Peyer's patch (tissue), 4 donors: ENCODE measurements around the gene LGI2. TPM values are rescaled to one million over a fixed set of nuclear protein-coding genes. Genes with fewer than 3 reads are reported as not detected.

Source experiments
- DNase-seq, 3 donors: peaks; one replicate each; pipeline ENCODE4 v3.0.0-alpha.2; 2017 to 2019
- H3K27ac ChIP-seq, 4 donors: fragments of 200-600 bp; sonication (generic); one replicate each; pipeline ENCODE4 v1.5.1; 2016 to 2019
- H3K27me3 ChIP-seq, 2 donors: fragments of 200-600 bp; sonication (generic); one replicate each; pipeline ENCODE4 v1.5.1; 2019
- H3K36me3 ChIP-seq, 3 donors: fragments of 200-600 bp; sonication (generic); one replicate each; pipeline ENCODE4 v1.5.1; 2016 to 2019
- H3K4me1 ChIP-seq, 4 donors: fragments of 200-600 bp; sonication (generic); one replicate each; pipeline ENCODE4 v1.5.1; 2016 to 2019
- H3K4me3 ChIP-seq, 4 donors: fragments of 200-600 bp; sonication (generic); 1 replicate in 3 of 4; 2 replicates in 1 of 4; pipeline ENCODE4 v1.5.1; 2016 to 2019; ENCODE audit warnings: mild to moderate bottlenecking in 1 of 4
- H3K9me3 ChIP-seq, 4 donors: fragments of 200-600 bp; sonication (generic); one replicate each; pipeline ENCODE4 v1.5.1; 2016 to 2019; ENCODE audit warnings: mild to moderate bottlenecking in 1 of 4
- POLR2A ChIP-seq, 2 donors: fragments of 450-650 bp; IDR thresholded peaks; one replicate each; pipeline ENCODE4 v1.5.1; 2017; ENCODE audit warnings: antibody characterized with exemption in 2 of 2, mild to moderate bottlenecking in 2 of 2, moderate library complexity in 2 of 2
- total RNA-seq, 4 donors: library from RNA; depleted of rRNA; stranded (reverse); fragments of >200 nt; gene quantifications; one replicate each; pipeline ENCODE4 v1.1.0, GENCODE V29; 2016
- TF ChIP-seq, protein P1 (sequence below), 6 experiments: fragments of 450-650 bp in 4 of 6; fragments of 200-600 bp in 2 of 6; sonication (generic) in 1 of 6; IDR thresholded peaks; one replicate each; pipeline ENCODE4 v1.5.1; 2017 to 2019; ENCODE audit warnings: antibody characterized with exemption in 6 of 6, mild to moderate bottlenecking in 3 of 6, moderate library complexity in 1 of 6

The LGI2 gene
- total RNA-seq, 4 donors from 2014 or later = 0.40 to 0.83 (median 0.66) TPM; not detected in 1

GRCh38 chr4:25001509-25001908, 29.2 kb downstream of the LGI2 start:
- peak overlapping the region in 1 of 4 donors; percentile 14 for H3K27ac ChIP-seq

GRCh38 chr4:25000639-25001038, 30.1 kb downstream of the LGI2 start:
- Histone ChIP-seq H3K9me3 (no peaks in the 10 kb centered on the region), H3K4me3 (no peak overlapping the region), H3K27ac (peak overlapping the region in 1 of 4 donors; percentile 23), H3K27me3 (no peaks in the 10 kb centered on the region), H3K4me1 (no peaks in the 10 kb centered on the region), H3K36me3 (no peaks in the 10 kb centered on the region)
- no peak for DNase-seq
- TF ChIP-seq, protein P1, sequence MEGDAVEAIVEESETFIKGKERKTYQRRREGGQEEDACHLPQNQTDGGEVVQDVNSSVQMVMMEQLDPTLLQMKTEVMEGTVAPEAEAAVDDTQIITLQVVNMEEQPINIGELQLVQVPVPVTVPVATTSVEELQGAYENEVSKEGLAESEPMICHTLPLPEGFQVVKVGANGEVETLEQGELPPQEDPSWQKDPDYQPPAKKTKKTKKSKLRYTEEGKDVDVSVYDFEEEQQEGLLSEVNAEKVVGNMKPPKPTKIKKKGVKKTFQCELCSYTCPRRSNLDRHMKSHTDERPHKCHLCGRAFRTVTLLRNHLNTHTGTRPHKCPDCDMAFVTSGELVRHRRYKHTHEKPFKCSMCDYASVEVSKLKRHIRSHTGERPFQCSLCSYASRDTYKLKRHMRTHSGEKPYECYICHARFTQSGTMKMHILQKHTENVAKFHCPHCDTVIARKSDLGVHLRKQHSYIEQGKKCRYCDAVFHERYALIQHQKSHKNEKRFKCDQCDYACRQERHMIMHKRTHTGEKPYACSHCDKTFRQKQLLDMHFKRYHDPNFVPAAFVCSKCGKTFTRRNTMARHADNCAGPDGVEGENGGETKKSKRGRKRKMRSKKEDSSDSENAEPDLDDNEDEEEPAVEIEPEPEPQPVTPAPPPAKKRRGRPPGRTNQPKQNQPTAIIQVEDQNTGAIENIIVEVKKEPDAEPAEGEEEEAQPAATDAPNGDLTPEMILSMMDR (IDR thresholded peaks at IDR 0.05) = no peak
- TF ChIP-seq POLR2A (IDR thresholded peaks at IDR 0.05) = no peak

More at GRCh38 chr4:25001509-25001908, 29.2 kb downstream of the LGI2 start:
- TF ChIP-seq, protein P1 (IDR thresholded peaks at IDR 0.05) = no peak
- no peak for TF ChIP-seq POLR2A (IDR thresholded peaks at IDR 0.05)
- Histone ChIP-seq H3K36me3 (no peaks in the 10 kb centered on the region), H3K9me3 (no peaks in the 10 kb centered on the region), H3K4me3 (no peak overlapping the region), H3K4me1 (no peaks in the 10 kb centered on the region), H3K27me3 (no peaks in the 10 kb centered on the region)
- no peak for DNase-seq

DNA sequence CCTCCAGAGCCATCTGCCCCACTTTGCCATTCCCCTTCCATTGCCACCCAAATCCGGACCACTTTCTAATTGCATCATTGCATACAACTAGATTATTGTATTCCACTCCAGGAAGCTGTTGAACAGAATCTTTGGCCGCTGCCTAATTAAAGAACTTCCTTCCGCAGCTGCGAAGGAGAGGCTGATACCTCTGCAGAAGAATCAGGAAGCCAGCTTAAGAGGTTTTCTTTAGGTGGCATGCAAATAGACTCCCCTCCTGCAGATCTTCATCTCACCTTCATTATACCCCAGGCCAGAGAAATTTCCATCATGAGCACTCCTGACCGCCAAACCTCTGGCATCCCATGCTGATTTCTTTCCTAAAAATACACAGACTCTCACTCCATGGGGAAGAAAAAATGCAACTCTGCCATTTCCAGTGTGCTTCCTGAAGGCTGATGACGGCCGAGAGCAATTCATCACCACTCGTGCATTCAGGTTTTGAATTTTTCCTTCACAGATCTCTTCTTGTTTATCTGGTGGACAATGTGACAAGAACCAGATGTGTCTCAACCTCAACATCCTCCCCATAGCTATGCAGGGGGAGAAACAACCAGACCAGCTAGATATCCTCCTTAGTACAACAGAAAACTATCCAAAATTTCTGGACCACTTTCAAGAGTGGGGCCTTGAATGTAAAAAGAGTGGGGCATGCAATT, 31.2 kb downstream of the LGI2 start:
- H3K4me1 ChIP-seq = no peaks in the 10 kb centered on the region
- no peaks in the 10 kb centered on the region for H3K27me3 ChIP-seq
- TF ChIP-seq, protein P1 (IDR thresholded peaks at IDR 0.05) = no peak
- TF ChIP-seq POLR2A (IDR thresholded peaks at IDR 0.05) = no peak
- DNase-seq = no peak
- no peak overlapping the region for H3K4me3 ChIP-seq
- H3K27ac ChIP-seq = no peak overlapping the region
- no peaks in the 10 kb centered on the region for H3K36me3 ChIP-seq
- no peaks in the 10 kb centered on the region for H3K9me3 ChIP-seq

- H3K27ac ChIP-seq = no peak overlapping the region
- H3K27me3 ChIP-seq = no peaks in the 10 kb centered on the region
- no peak for TF ChIP-seq POLR2A (IDR thresholded peaks at IDR 0.05)
- TF ChIP-seq, protein P1 (IDR thresholded peaks at IDR 0.05) = no peak
- H3K9me3 ChIP-seq = no peaks in the 10 kb centered on the region
- H3K4me3 ChIP-seq = no peak overlapping the region
- no peaks in the 10 kb centered on the region for H3K36me3 ChIP-seq
- DNase-seq = no peak
- no peaks in the 10 kb centered on the region for H3K4me1 ChIP-seq
These were observed 35.3 kb downstream of the LGI2 start for GRCh38 chr4:24995346-24995919.

DNA sequence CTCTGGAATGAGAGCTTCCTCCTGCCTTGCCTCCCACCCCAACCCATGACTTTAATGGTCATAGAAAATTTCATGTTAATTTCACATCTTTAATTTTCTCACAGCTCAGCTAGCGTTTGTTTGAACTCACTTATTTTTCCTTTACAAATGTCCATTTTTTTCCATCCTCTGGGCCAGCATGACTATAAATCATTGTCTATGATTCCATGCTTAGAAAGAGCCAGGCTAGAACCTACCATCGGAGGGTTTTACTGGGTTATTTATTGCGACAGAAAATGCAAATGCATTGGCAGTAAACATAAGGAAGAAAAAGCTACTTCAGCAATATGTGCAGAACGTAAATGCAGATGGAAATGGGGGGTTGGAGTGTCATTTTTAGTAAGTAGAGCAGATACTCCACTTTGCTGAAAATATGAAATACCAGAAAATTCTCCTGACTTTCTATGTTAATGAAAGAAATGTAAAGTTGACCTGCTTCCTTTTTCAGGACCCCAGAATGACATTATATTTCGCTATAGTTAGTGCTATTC, 37.1 kb downstream of the LGI2 start:
- Histone ChIP-seq H3K36me3 (no peaks in the 10 kb centered on the region), H3K4me1 (no peaks in the 10 kb centered on the region), H3K27me3 (no peaks in the 10 kb centered on the region), H3K4me3 (no peak overlapping the region), H3K27ac (no peak overlapping the region), H3K9me3 (no peaks in the 10 kb centered on the region)
- DNase-seq = no peak
- TF ChIP-seq, protein P1 (IDR thresholded peaks at IDR 0.05) = no peak
- no peak for TF ChIP-seq POLR2A (IDR thresholded peaks at IDR 0.05)
